HG03039 (cell line): ENCODE results near the gene SUGT1.

Source experiments
- ATAC-seq: cut with Tn5 transposase; IDR thresholded peaks from one replicate; pipeline ENCODE4 v1.9.1; 2021; ENCODE audit warnings: mild to moderate bottlenecking, moderate library complexity; ENCODE audit not compliant: unreplicated experiment

SUGT1 gene

GRCh38 chr13:52736891-52737290, 84.3 kb downstream of the SUGT1 start:
- no peak for ATAC-seq

DNA sequence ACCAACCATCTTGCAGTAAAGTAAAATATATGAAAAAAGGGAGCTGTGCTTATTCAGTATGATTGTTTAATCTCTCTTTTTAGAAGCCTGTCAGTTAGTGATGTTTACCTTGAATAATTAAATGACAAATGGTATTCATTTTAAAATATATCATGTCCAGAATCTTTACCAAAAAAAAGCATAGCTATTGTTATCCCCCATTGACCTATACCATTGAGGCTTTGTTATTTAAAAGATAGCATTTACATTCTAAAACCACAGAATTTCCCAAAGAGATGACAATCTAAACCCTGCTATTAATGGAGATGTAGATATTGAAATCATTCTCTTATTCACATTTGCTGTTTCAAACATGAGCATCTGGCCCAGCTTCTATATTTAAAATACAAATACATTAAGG, 84.8 kb downstream of the SUGT1 start:
- no peak for ATAC-seq

DNA sequence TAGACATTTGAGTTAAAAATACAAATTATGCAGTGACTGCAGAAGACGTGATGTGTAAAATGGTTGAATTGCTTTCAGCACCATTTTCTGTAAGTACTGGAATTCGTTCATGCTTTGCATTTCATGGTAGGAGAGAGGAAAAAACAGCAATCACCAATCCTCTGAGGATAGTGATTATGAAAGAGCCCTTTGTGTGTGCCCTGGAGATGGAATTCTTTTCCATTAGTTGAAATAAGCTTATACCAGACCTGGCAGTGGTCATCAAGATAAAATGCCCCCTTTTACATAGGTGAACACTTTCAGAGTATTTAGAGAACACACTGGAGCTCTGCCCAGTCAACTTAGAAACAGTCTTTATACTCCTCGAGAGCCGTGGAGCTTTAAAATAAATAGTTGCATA, 85.3 kb downstream of the SUGT1 start:
- no peak for ATAC-seq

- ATAC-seq = no peak
These were observed 86.3 kb downstream of the SUGT1 start for GRCh38 chr13:52738719-52739467.

DNA sequence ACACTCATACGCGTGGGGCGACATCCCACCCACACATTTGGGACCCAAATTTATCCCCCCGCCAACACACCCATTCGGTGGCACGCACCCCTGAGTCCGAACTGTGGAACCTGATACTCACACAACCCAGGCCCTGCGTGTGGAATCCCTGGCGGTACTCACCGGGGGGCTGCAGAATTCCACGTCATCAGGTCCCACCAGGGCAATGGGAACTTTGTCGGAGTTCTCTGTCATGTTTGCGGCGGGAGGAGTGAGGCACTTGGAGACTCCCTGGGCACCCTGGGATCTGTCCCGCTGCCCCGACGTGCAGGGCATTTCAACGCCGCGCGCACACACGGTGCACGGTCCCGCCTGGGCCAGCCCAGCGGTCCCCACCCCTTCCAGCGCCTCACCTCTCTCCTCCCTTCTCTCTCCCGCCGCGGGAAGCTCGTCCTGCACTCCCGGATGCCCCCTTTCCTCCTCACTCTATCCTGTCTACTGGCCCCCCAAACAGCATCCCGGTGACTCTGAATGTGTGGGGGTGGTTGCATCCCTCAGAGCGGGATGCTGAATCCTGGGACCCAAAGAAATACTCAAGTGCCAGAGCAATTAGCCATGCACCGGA, 86.9 kb downstream of the SUGT1 start, which contains the start of gene CNMD:
TSS of gene CNMD (minus strand) at position 353 of the 604 bp plus-strand sequence. CDS start at position 234, 119 bp downstream.
- no peak for ATAC-seq

DNA sequence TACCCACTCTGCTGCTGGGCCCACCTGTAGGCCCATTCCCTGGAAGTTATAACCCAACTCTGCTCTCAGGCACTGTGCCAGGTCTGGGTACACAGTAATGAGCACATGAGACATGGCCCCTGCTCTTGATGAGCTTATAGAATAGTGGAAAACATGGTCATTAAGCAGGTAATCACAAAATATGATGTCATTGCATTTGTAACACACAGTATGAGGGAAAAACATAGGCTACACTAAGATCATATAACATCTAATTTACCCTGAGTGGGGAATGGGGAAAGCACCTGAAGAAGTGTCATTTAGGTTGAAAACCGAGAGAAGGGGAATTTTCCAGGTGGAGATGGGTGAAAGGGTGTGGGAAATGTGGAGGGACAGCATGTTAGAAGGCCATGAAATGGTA, 90.9 kb downstream of the SUGT1 start:
- no peak for ATAC-seq

DNA sequence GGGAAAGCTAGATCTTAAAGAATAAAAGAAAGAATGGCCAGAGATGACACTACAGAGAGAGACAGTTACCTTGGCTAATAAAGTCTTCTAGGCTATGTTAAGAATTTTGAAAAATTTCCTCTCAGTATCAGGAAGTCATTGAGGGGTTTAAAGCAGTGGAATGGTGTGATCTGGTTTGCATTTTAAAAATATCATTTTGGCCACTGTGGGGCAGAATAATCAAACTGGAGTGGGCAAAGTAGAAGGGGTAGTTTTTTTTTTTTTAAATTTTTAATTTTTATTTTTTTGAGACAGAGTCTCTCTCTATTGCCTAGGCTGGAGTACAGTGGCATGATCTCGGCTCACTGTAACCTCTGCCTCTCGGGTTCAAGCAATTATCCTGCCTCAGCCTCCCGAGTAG, 91.4 kb downstream of the SUGT1 start:
- no peak for ATAC-seq

DNA sequence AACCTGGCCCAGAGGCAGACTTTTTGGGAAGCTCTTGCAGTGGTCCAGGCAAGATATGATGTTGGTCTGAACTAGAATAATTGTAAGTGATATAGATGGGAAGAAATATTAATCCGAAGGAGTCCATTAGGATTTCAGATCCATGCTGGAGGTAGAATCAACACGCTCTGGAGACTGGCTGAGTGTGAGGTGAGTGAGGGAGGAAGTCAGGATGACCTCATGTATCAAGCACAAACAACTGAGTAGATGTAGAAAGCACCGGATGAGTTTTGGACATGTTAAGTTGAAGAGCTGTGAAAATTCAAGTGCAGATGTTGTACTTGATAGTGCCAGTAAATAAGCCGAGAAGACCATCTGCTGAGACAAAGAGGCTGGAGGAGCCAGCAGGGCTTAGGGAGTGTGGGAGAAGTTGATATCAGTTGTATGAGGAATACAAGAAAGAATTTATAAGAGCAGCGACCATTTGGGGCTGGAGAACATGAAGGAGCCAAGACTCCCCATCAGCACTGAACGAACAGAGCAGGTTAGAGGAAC, 92.3 kb downstream of the SUGT1 start:
- no peak for ATAC-seq

- ATAC-seq = no peak
These were observed 93.5 kb downstream of the SUGT1 start for GRCh38 chr13:52746141-52746540.

GRCh38 chr13:52749419-52749818, 96.8 kb downstream of the SUGT1 start:
- no peak for ATAC-seq
